ENCODE data around the gene C1QTNF3.
"Not testable (repeated sequence)": the region's sequence is repeated elsewhere in the genome, so short reads cannot be mapped to it uniquely, and the experiment has no call there.

C1QTNF3 gene

DNA sequence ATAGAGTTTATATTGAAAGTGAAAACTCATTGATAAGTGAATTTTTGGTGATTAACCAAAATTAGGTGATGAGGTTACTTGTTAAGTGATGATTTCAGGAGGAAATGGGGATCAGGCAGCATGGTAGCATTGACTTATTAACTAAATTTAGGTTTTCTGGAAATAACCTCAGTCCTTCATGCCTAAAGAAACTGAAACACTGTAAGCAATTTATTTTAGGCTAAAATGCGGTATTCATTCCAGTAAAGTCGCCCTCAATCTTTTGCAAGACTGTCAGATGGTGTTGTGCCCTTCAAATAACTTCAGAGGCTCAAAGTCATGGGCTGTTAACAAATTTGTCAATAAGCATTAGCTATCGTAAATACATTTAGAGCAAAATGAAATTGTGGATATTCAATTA is 27.6 kb upstream of the C1QTNF3 start:
- H3K27me3 ChIP-seq (ENCODE audit: control insufficient read depth in 2 of 2, insufficient read depth in 2 of 2, low read length in 2 of 2); H3K9ac ChIP-seq (ENCODE audit: low read depth in 1 of 2, low read length in 2 of 2); H3K27ac ChIP-seq (ENCODE audit: low read depth in 2 of 2, low read length in 2 of 2); H3K4me3 ChIP-seq (ENCODE audit: low read length in 2 of 2); H3K9me3 ChIP-seq (ENCODE audit: control insufficient read depth in 2 of 2, low read length in 2 of 2); H3K4me1 ChIP-seq (ENCODE audit: control insufficient read depth in 2 of 2, insufficient read depth in 2 of 2, low read length in 2 of 2); H3K36me3 ChIP-seq (ENCODE audit: control insufficient read depth in 2 of 2, insufficient read depth in 2 of 2, low read length in 2 of 2): not testable (repeated sequence)

- Histone ChIP-seq H3K27me3 (ENCODE audit: control insufficient read depth in 2 of 2, insufficient read depth in 2 of 2, low read length in 2 of 2) (no peaks in the 10 kb centered on the region), H3K4me3 (ENCODE audit: low read length in 2 of 2) (no peak overlapping the region), H3K9ac (ENCODE audit: low read depth in 1 of 2, low read length in 2 of 2) (no peak overlapping the region), H3K36me3 (ENCODE audit: control insufficient read depth in 2 of 2, insufficient read depth in 2 of 2, low read length in 2 of 2) (no peaks in the 10 kb centered on the region), H3K9me3 (ENCODE audit: control insufficient read depth in 2 of 2, low read length in 2 of 2) (no peaks in the 10 kb centered on the region), H3K27ac (ENCODE audit: low read depth in 2 of 2, low read length in 2 of 2) (no peak overlapping the region), H3K4me1 (ENCODE audit: control insufficient read depth in 2 of 2, insufficient read depth in 2 of 2, low read length in 2 of 2) (no peaks in the 10 kb centered on the region)
Observed at GRCh38 chr5:34064656-34065055, 21.6 kb upstream of the C1QTNF3 start.

DNA sequence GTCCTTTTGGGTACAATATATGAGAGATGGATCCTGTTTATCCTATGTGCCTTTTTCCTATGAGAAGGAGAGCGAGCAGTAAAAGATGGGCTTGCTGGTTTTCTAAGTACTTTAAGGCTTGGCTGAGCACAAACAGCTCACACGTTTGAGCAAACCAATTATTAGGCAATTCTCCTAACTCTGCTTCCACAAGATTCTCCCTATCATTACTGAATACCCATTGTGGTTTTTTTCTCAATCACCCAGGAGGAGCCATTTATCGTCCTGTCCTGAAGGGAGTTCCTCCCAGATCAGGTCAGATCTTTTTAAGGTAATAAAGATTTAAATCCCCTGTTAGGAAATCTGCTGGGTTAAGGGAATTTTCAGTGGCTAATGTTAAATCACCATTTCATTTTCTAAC is 19.4 kb upstream of the C1QTNF3 start:
- Histone ChIP-seq H3K27ac (ENCODE audit: low read depth in 2 of 2, low read length in 2 of 2) (no peak overlapping the region), H3K27me3 (ENCODE audit: control insufficient read depth in 2 of 2, insufficient read depth in 2 of 2, low read length in 2 of 2) (no peaks in the 10 kb centered on the region), H3K9me3 (ENCODE audit: control insufficient read depth in 2 of 2, low read length in 2 of 2) (no peaks in the 10 kb centered on the region), H3K4me1 (ENCODE audit: control insufficient read depth in 2 of 2, insufficient read depth in 2 of 2, low read length in 2 of 2) (no peaks in the 10 kb centered on the region), H3K9ac (ENCODE audit: low read depth in 1 of 2, low read length in 2 of 2) (no peak overlapping the region), H3K36me3 (ENCODE audit: control insufficient read depth in 2 of 2, insufficient read depth in 2 of 2, low read length in 2 of 2) (no peaks in the 10 kb centered on the region), H3K4me3 (ENCODE audit: low read length in 2 of 2) (no peak overlapping the region)

DNA sequence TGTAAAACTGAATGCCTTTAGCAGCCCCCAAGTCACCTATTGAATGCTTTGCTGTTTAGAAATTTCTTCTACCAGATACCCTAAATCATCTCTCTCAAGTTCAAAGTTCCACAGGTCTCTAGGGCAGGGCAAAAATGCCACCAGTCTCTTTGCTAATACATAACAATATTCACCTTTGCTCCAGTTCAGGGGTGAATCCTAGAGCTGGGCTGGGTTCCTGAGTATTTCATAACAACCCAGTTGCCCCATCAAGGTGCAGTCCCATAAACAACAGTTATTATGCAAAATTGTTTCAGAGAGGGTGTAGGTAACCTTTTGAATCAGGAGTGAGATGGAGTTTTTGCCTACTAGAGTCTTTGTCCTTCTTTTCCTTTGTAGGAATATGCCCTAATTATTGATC is 19.0 kb upstream of the C1QTNF3 start:
- no peaks in the 10 kb centered on the region for H3K9me3 ChIP-seq (ENCODE audit: control insufficient read depth in 2 of 2, low read length in 2 of 2)
- no peaks in the 10 kb centered on the region for H3K27me3 ChIP-seq (ENCODE audit: control insufficient read depth in 2 of 2, insufficient read depth in 2 of 2, low read length in 2 of 2)
- no peak overlapping the region for H3K9ac ChIP-seq (ENCODE audit: low read depth in 1 of 2, low read length in 2 of 2)
- no peaks in the 10 kb centered on the region for H3K36me3 ChIP-seq (ENCODE audit: control insufficient read depth in 2 of 2, insufficient read depth in 2 of 2, low read length in 2 of 2)
- H3K4me1 ChIP-seq (ENCODE audit: control insufficient read depth in 2 of 2, insufficient read depth in 2 of 2, low read length in 2 of 2): no peaks in the 10 kb centered on the region
- H3K27ac ChIP-seq (ENCODE audit: low read depth in 2 of 2, low read length in 2 of 2): no peak overlapping the region
- no peak overlapping the region for H3K4me3 ChIP-seq (ENCODE audit: low read length in 2 of 2)

- Histone ChIP-seq H3K36me3 (ENCODE audit: control insufficient read depth in 2 of 2, insufficient read depth in 2 of 2, low read length in 2 of 2) (no peaks in the 10 kb centered on the region), H3K4me3 (ENCODE audit: low read length in 2 of 2) (no peak overlapping the region), H3K27me3 (ENCODE audit: control insufficient read depth in 2 of 2, insufficient read depth in 2 of 2, low read length in 2 of 2) (no peaks in the 10 kb centered on the region), H3K9ac (ENCODE audit: low read depth in 1 of 2, low read length in 2 of 2) (no peak overlapping the region), H3K9me3 (ENCODE audit: control insufficient read depth in 2 of 2, low read length in 2 of 2) (no peaks in the 10 kb centered on the region), H3K4me1 (ENCODE audit: control insufficient read depth in 2 of 2, insufficient read depth in 2 of 2, low read length in 2 of 2) (no peaks in the 10 kb centered on the region), H3K27ac (ENCODE audit: low read depth in 2 of 2, low read length in 2 of 2) (no peak overlapping the region)
Observed at GRCh38 chr5:34059977-34060376, 17.0 kb upstream of the C1QTNF3 start.

DNA sequence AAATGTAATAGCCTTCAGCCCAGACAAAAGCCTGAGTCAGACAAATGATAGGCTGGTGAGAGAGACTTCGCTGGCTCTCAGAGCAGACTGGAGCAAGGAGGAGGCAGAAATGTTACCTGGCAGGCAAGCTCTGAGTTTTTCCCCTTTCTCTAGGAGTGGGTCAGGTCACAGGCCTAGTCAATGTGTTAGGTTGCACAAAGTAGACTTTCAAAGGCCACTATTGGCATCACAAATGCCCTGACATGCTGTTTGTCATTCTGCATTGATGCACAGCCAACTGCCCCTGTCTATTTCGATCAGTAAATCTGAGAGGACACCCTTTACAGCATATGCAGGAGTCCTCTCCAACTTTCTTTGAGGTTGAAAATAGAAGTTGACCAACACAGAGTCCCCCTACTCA is 15.5 kb upstream of the C1QTNF3 start:
- H3K27ac ChIP-seq (ENCODE audit: low read depth in 2 of 2, low read length in 2 of 2): no peak overlapping the region
- no peaks in the 10 kb centered on the region for H3K9me3 ChIP-seq (ENCODE audit: control insufficient read depth in 2 of 2, low read length in 2 of 2)
- H3K9ac ChIP-seq (ENCODE audit: low read depth in 1 of 2, low read length in 2 of 2): no peak overlapping the region
- no peak overlapping the region for H3K4me3 ChIP-seq (ENCODE audit: low read length in 2 of 2)
- H3K36me3 ChIP-seq (ENCODE audit: control insufficient read depth in 2 of 2, insufficient read depth in 2 of 2, low read length in 2 of 2): no peaks in the 10 kb centered on the region
- H3K4me1 ChIP-seq (ENCODE audit: control insufficient read depth in 2 of 2, insufficient read depth in 2 of 2, low read length in 2 of 2): no peaks in the 10 kb centered on the region
- H3K27me3 ChIP-seq (ENCODE audit: control insufficient read depth in 2 of 2, insufficient read depth in 2 of 2, low read length in 2 of 2): no peaks in the 10 kb centered on the region

GRCh38 chr5:34057569-34057968 is 14.6 kb upstream of the C1QTNF3 start:
- Histone ChIP-seq H3K4me1 (ENCODE audit: control insufficient read depth in 2 of 2, insufficient read depth in 2 of 2, low read length in 2 of 2) (no peaks in the 10 kb centered on the region), H3K27ac (ENCODE audit: low read depth in 2 of 2, low read length in 2 of 2) (no peak overlapping the region), H3K9ac (ENCODE audit: low read depth in 1 of 2, low read length in 2 of 2) (no peak overlapping the region), H3K4me3 (ENCODE audit: low read length in 2 of 2) (no peak overlapping the region), H3K27me3 (ENCODE audit: control insufficient read depth in 2 of 2, insufficient read depth in 2 of 2, low read length in 2 of 2) (no peaks in the 10 kb centered on the region), H3K36me3 (ENCODE audit: control insufficient read depth in 2 of 2, insufficient read depth in 2 of 2, low read length in 2 of 2) (no peaks in the 10 kb centered on the region), H3K9me3 (ENCODE audit: control insufficient read depth in 2 of 2, low read length in 2 of 2) (no peaks in the 10 kb centered on the region)

- H3K9me3 ChIP-seq (ENCODE audit: control insufficient read depth in 2 of 2, low read length in 2 of 2): no peaks in the 10 kb centered on the region
- H3K4me3 ChIP-seq (ENCODE audit: low read length in 2 of 2): no peak overlapping the region
Observed at GRCh38 chr5:34057118-34057517, 14.1 kb upstream of the C1QTNF3 start.

DNA sequence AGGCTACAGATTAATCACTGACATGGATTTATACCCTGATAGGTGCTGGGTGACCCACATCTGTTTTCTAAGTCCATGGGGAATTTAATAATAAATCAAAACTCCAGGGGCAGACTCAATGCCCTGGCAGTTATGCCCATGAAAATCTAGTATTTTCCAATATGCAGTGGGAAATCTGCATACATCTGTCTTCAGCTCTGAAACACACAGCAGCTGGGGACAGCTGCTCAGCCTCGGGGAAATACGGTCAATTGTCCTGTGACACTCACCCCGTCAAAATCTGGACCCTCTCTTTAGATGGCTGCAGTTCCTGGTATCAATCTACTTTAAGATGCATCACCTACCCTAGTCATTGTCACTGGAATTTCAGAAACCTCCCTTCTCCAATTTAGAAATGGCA is 12.7 kb upstream of the C1QTNF3 start:
- Histone ChIP-seq H3K9me3 (ENCODE audit: control insufficient read depth in 2 of 2, low read length in 2 of 2) (no peaks in the 10 kb centered on the region), H3K9ac (ENCODE audit: low read depth in 1 of 2, low read length in 2 of 2) (no peak overlapping the region), H3K27me3 (ENCODE audit: control insufficient read depth in 2 of 2, insufficient read depth in 2 of 2, low read length in 2 of 2) (no peaks in the 10 kb centered on the region), H3K4me3 (ENCODE audit: low read length in 2 of 2) (no peak overlapping the region), H3K36me3 (ENCODE audit: control insufficient read depth in 2 of 2, insufficient read depth in 2 of 2, low read length in 2 of 2) (peaks cover 3 to 4% of the 10 kb centered on the region in 2 donors), H3K27ac (ENCODE audit: low read depth in 2 of 2, low read length in 2 of 2) (no peak overlapping the region), H3K4me1 (ENCODE audit: control insufficient read depth in 2 of 2, insufficient read depth in 2 of 2, low read length in 2 of 2) (no peaks in the 10 kb centered on the region)

More at GRCh38 chr5:34057118-34057517, 14.1 kb upstream of the C1QTNF3 start:
- no peak overlapping the region for H3K27ac ChIP-seq (ENCODE audit: low read depth in 2 of 2, low read length in 2 of 2)
- no peak overlapping the region for H3K9ac ChIP-seq (ENCODE audit: low read depth in 1 of 2, low read length in 2 of 2)
- H3K4me1 ChIP-seq (ENCODE audit: control insufficient read depth in 2 of 2, insufficient read depth in 2 of 2, low read length in 2 of 2): no peaks in the 10 kb centered on the region
- H3K36me3 ChIP-seq (ENCODE audit: control insufficient read depth in 2 of 2, insufficient read depth in 2 of 2, low read length in 2 of 2): no peaks in the 10 kb centered on the region
- H3K27me3 ChIP-seq (ENCODE audit: control insufficient read depth in 2 of 2, insufficient read depth in 2 of 2, low read length in 2 of 2): no peaks in the 10 kb centered on the region

DNA sequence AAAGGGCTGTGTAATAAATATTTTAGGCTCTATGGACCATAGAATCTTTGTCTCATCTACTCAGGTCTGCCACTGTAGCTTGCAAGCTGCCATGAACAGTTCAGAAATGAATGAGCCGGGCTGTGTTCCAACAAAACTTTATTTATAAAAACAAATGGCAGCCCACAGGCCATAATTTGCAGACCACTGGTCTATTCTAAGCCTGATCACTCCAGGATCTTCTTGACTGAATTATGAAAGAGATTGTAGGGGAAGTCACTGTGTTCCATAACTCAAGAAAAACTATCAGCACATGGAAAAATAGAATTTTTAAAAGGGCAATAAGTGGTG is 11.4 kb upstream of the C1QTNF3 start:
- no peaks in the 10 kb centered on the region for H3K4me1 ChIP-seq (ENCODE audit: control insufficient read depth in 2 of 2, insufficient read depth in 2 of 2, low read length in 2 of 2)
- H3K36me3 ChIP-seq (ENCODE audit: control insufficient read depth in 2 of 2, insufficient read depth in 2 of 2, low read length in 2 of 2): peaks cover 4 to 6% of the 10 kb centered on the region in 2 donors
- no peak overlapping the region for H3K27ac ChIP-seq (ENCODE audit: low read depth in 2 of 2, low read length in 2 of 2)
- no peaks in the 10 kb centered on the region for H3K9me3 ChIP-seq (ENCODE audit: control insufficient read depth in 2 of 2, low read length in 2 of 2)
- no peaks in the 10 kb centered on the region for H3K27me3 ChIP-seq (ENCODE audit: control insufficient read depth in 2 of 2, insufficient read depth in 2 of 2, low read length in 2 of 2)
- H3K4me3 ChIP-seq (ENCODE audit: low read length in 2 of 2): no peak overlapping the region
- no peak overlapping the region for H3K9ac ChIP-seq (ENCODE audit: low read depth in 1 of 2, low read length in 2 of 2)
